A549 treated with GW870086 at 1 μM for 4 hours (cell line): ENCODE measurements around the gene YBX2. TPM values are rescaled to one million over a fixed set of nuclear protein-coding genes. Genes with fewer than 3 reads are reported as not detected.

Experiments used
- total RNA-seq: library from RNA; stranded (reverse); fragments of 200-300 nt; extraction: Qiagen RNA extraction; gene quantifications from 5 replicates; pipeline ENCODE4 v1.2.3, GENCODE V29; 2022; ENCODE audit warnings: low read depth

The YBX2 gene
- total RNA-seq, 1 experiment from 2014 or later: 0.91 TPM

Other genes with a start within 250 kb of the YBX2 start
- gene CLEC10A, start 214.4 kb downstream of the YBX2 start, total RNA-seq: not detected in 5 replicates
- 0.10 to 0.35 TPM in 2 of 5 replicates, not detected in the others for gene ASGR2, start 179.8 kb downstream of the YBX2 start, total RNA-seq
- gene ASGR1, start 115.3 kb downstream of the YBX2 start, total RNA-seq: 0.78 to 1.4 TPM (median 0.87 TPM) in 5 replicates
- gene DLG4, start 74.8 kb downstream of the YBX2 start, total RNA-seq: 4.8 to 8.2 TPM (median 6.7 TPM) in 5 replicates
- 328 to 426 TPM (median 419 TPM) in 5 replicates for gene ACADVL, start 74.7 kb downstream of the YBX2 start, total RNA-seq
- gene DVL2, start 60.1 kb downstream of the YBX2 start, total RNA-seq: 31.8 to 38.4 TPM (median 37.3 TPM) in 5 replicates
- gene PHF23, start 55.2 kb downstream of the YBX2 start, total RNA-seq: 80.8 to 113 TPM (median 94.7 TPM) in 5 replicates
- 629 to 795 TPM (median 688 TPM) in 5 replicates for gene GABARAP, start 52.2 kb downstream of the YBX2 start, total RNA-seq
- 209 to 247 TPM (median 236 TPM) in 5 replicates for gene CTDNEP1, start 42.9 kb downstream of the YBX2 start, total RNA-seq
- 124 to 134 TPM (median 126 TPM) in 5 replicates for gene ELP5, start 42.4 kb downstream of the YBX2 start, total RNA-seq
- 1.7 to 2.5 TPM (median 2.1 TPM) in 5 replicates for gene CLDN7, start 32.2 kb downstream of the YBX2 start, total RNA-seq
- 0.17 to 0.64 TPM (median 0.45 TPM) in 5 replicates for gene SLC2A4, start 12.9 kb downstream of the YBX2 start, total RNA-seq
- 1,622 to 1,789 TPM (median 1,677 TPM) in 5 replicates for gene EIF5A, start 13.0 kb upstream of the YBX2 start, total RNA-seq
- gene GPS2, start 20.7 kb upstream of the YBX2 start, total RNA-seq: 84.7 to 101 TPM (median 95.3 TPM) in 5 replicates
- 25.3 to 31.6 TPM (median 30.1 TPM) in 5 replicates for gene NEURL4, start 34.7 kb upstream of the YBX2 start, total RNA-seq
- gene ACAP1, start 41.9 kb upstream of the YBX2 start, total RNA-seq: 1.7 to 5.4 TPM (median 3.1 TPM) in 5 replicates
- gene KCTD11, start 57.5 kb upstream of the YBX2 start, total RNA-seq: 9.4 to 13.4 TPM (median 10.7 TPM) in 5 replicates
- not detected in 5 replicates for gene TMEM95, start 60.5 kb upstream of the YBX2 start, total RNA-seq
- 1.4 to 2.0 TPM (median 1.5 TPM) in 5 replicates for gene TNK1, start 86.5 kb upstream of the YBX2 start, total RNA-seq
- gene PLSCR3, start 99.9 kb upstream of the YBX2 start, total RNA-seq: 38.1 to 44.3 TPM (median 41.3 TPM) in 5 replicates
- gene TMEM256, start 109.5 kb upstream of the YBX2 start, total RNA-seq: 202 to 227 TPM (median 216 TPM) in 5 replicates
- gene NLGN2, start 113.2 kb upstream of the YBX2 start, total RNA-seq: 13.2 to 18.5 TPM (median 17.1 TPM) in 5 replicates
- 0.14 TPM in 1 of 5 replicates, not detected in the others for gene SPEM1, start 125.7 kb upstream of the YBX2 start, total RNA-seq
- gene SPEM2, start 131.0 kb upstream of the YBX2 start, total RNA-seq: 0.14 TPM in 1 of 5 replicates, not detected in the others
- gene SPEM3, start 134.2 kb upstream of the YBX2 start, total RNA-seq: not detected in 5 replicates
- gene TMEM102, start 140.8 kb upstream of the YBX2 start, total RNA-seq: 10.2 to 13.7 TPM (median 12.1 TPM) in 5 replicates
- 0.43 to 1.3 TPM (median 1.1 TPM) in 5 replicates for gene FGF11, start 144.9 kb upstream of the YBX2 start, total RNA-seq
- gene CHRNB1, start 150.4 kb upstream of the YBX2 start, total RNA-seq: 7.3 to 11.0 TPM (median 9.1 TPM) in 5 replicates
- gene ZBTB4, start 185.0 kb upstream of the YBX2 start, total RNA-seq: 18.5 to 23.4 TPM (median 22.7 TPM) in 5 replicates
- not detected in 5 replicates for gene SLC35G6, start 186.8 kb upstream of the YBX2 start, total RNA-seq
- 63.4 to 76.8 TPM (median 71.8 TPM) in 5 replicates for gene POLR2A, start 189.7 kb upstream of the YBX2 start, total RNA-seq